Breast epithelium (tissue), 4 donors: ENCODE measurements around the gene VPS13D. TPM values are rescaled to one million over a fixed set of nuclear protein-coding genes. Genes with fewer than 3 reads are reported as not detected.

Experiments
- DNase-seq, 2 donors: peaks; one replicate each; pipeline ENCODE4 v3.0.0-alpha.2; 2019; ENCODE audit warnings: low spot score in 2 of 2
- H3K27ac ChIP-seq, 2 donors: fragments of 200-600 bp; sonication (generic) in 1 of 2; one replicate each; pipeline ENCODE4 v1.5.1; 2016 to 2019; ENCODE audit warnings: mild to moderate bottlenecking in 1 of 2
- H3K27me3 ChIP-seq, 2 donors: fragments of 200-600 bp; sonication (generic) in 1 of 2; one replicate each; pipeline versions ENCODE4 v1.5.1 to v1.6.0; 2017 to 2019; ENCODE audit warnings: control low read depth in 1 of 2, mild to moderate bottlenecking in 1 of 2
- H3K36me3 ChIP-seq: fragments of 200-600 bp; one replicate; pipeline ENCODE4 v1.5.1; 2019
- H3K4me1 ChIP-seq, 2 donors: fragments of 200-600 bp; sonication (generic); one replicate each; pipeline ENCODE4 v1.5.1; 2016 to 2019; ENCODE audit warnings: control low read depth in 1 of 2
- H3K4me3 ChIP-seq, 3 donors: fragments of 200-600 bp; sonication (generic); 1 replicate in 2 of 3; 2 replicates in 1 of 3; pipeline ENCODE4 v1.5.1; 2016 to 2019; ENCODE audit warnings: mild to moderate bottlenecking in 3 of 3, moderate library complexity in 2 of 3
- H3K9me3 ChIP-seq, 2 donors: fragments of 200-600 bp; sonication (generic) in 1 of 2; one replicate each; pipeline ENCODE4 v1.5.1; 2016 to 2019; ENCODE audit warnings: control low read depth in 1 of 2
- POLR2A ChIP-seq: fragments of 450-650 bp; IDR thresholded peaks from one replicate; pipeline ENCODE4 v1.6.1; 2016; ENCODE audit warnings: antibody characterized with exemption, mild to moderate bottlenecking, moderate library complexity
- POLR2AphosphoS5 ChIP-seq, 3 donors: sonication (generic); formaldehyde crosslinking; IDR thresholded peaks; one replicate each; pipeline ENCODE4 v1.6.1; 2017; ENCODE audit warnings: antibody characterized with exemption in 3 of 3
- intact Hi-C: fragments of 100-400 bp; cut with DNase I; formaldehyde crosslinking; loops from one replicate; pipeline ENCODE4 v1.15.1; 2023; ENCODE audit warnings: low total_unique reads
- total RNA-seq, 3 donors: library from RNA; depleted of rRNA; stranded (reverse); fragments of >200 nt; gene quantifications; one replicate each; pipeline ENCODE4 v1.1.0, GENCODE V29; 2016
- TF ChIP-seq, protein P1 (sequence below), 3 donors: fragments of 450-650 bp; IDR thresholded peaks; one replicate each; pipeline ENCODE4 v1.5.1; 2016 to 2017; ENCODE audit warnings: antibody characterized with exemption in 3 of 3, mild to moderate bottlenecking in 3 of 3, moderate library complexity in 3 of 3

VPS13D gene
- total RNA-seq, 3 donors from 2014 or later = 73.9 to 115 (median 96.4) TPM

DNA sequence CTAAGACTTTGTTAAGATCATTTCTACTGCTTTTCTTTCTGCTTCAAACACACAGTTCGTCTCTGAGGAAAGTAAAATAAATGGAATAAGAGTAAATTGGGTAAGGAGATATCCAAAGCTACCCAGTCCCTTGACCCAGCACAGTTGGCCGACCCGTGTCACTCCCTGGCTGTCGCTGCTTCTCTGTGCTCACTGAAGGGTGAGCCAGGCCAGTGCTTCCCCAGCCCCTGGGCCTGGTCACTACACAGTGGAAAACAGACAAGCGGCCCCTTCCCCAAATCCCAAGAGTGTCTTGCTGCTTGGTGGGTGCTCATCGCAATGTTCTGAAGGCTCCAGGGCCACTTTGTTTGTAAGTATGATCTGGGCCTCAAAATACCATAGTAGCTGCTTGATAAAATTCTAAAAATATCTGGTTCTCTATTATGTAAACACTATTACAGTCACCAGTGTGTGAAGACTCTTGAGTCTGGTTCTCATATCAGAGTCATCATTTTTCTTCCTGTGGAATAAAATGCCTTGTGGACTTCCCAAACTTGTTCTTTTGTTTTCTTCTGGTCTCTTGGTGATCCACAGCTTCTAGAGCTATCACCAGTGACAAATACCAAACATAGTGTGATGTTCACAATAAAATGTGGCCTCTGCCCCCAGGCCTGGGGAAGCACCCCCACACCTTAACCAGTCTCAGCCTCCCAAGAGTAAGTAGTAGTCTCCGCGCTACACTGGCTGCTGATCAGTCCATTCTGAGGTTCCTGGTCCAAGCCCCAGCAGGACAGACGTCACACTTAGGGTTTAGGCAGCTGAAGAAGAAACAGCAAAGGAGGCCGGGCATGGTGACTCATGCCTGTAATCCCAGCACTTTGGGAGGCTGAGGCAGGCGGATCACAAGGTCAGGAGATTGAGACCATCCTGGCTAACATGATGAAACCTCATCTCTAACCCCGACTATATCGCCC lies 282.0 kb downstream of the VPS13D start:
- H3K4me1 ChIP-seq = no peaks in the 10 kb centered on the region
- no peak overlapping the region for H3K4me3 ChIP-seq
- no peak for DNase-seq
- intact Hi-C loops = no loop called here
- H3K9me3 ChIP-seq = no peaks in the 10 kb centered on the region
- peak overlapping the region; percentile 11 to 34 for H3K27ac ChIP-seq
- no peaks in the 10 kb centered on the region for H3K36me3 ChIP-seq
- TF ChIP-seq POLR2A (no peak), POLR2AphosphoS5 (IDR thresholded peaks at IDR 0.05) (no peak)
- no peaks in the 10 kb centered on the region for H3K27me3 ChIP-seq

DNA sequence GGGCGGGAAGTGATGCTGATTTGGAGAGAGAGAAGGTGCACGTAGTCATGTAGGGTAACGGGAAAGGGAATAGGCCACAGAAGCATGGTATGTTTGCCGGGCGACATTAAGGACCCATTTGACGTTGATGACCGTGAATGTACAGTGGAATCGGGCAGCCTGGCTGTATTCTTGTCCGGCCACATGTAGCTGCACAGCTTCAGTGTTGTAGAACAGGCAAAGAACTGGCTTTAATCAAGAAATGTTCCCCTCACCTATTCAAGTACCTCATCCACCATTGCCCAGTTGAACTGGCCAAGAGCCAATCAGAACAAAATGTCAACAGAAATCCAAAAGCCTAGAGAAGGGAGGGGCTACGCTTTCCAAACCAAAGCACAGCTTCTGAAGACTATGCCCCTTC lies 283.4 kb downstream of the VPS13D start:
- Histone ChIP-seq H3K27me3 (no peaks in the 10 kb centered on the region), H3K36me3 (no peaks in the 10 kb centered on the region), H3K9me3 (no peaks in the 10 kb centered on the region), H3K27ac (no peak overlapping the region), H3K4me1 (no peaks in the 10 kb centered on the region), H3K4me3 (no peak overlapping the region)
- intact Hi-C loops = no loop called here
- DNase-seq = no peak
- no peak for TF ChIP-seq POLR2A
- TF ChIP-seq POLR2AphosphoS5 (IDR thresholded peaks at IDR 0.05) = no peak
- TF ChIP-seq, protein P1, sequence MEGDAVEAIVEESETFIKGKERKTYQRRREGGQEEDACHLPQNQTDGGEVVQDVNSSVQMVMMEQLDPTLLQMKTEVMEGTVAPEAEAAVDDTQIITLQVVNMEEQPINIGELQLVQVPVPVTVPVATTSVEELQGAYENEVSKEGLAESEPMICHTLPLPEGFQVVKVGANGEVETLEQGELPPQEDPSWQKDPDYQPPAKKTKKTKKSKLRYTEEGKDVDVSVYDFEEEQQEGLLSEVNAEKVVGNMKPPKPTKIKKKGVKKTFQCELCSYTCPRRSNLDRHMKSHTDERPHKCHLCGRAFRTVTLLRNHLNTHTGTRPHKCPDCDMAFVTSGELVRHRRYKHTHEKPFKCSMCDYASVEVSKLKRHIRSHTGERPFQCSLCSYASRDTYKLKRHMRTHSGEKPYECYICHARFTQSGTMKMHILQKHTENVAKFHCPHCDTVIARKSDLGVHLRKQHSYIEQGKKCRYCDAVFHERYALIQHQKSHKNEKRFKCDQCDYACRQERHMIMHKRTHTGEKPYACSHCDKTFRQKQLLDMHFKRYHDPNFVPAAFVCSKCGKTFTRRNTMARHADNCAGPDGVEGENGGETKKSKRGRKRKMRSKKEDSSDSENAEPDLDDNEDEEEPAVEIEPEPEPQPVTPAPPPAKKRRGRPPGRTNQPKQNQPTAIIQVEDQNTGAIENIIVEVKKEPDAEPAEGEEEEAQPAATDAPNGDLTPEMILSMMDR (IDR thresholded peaks at IDR 0.05) = no peak

DNA sequence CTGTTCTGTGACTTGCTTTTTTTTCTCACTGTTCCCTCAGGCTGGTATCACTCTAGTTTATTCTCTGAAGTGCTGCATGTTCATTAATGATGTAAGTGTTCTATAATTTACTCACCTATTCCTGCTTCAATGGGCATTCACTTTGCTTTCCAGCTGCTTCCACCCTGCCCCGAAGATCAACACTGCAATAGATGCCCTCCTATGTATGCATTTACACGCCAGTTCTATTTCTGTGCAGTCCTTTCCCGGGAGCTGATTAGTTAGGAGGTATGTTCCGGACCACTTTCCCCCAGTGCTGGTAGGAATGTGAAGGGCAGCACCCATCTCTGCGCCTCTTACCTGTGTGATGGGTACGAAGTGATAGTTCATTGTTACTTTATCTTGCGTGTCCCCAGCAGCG lies 284.8 kb downstream of the VPS13D start:
- TF ChIP-seq POLR2AphosphoS5 (IDR thresholded peaks at IDR 0.05) = no peak
- no peak for TF ChIP-seq POLR2A
- TF ChIP-seq, protein P1 (IDR thresholded peaks at IDR 0.05) = no peak
- H3K9me3 ChIP-seq = no peaks in the 10 kb centered on the region
- H3K27ac ChIP-seq = no peak overlapping the region
- H3K36me3 ChIP-seq = no peaks in the 10 kb centered on the region
- no peaks in the 10 kb centered on the region for H3K4me1 ChIP-seq
- intact Hi-C loops = no loop called here
- H3K27me3 ChIP-seq = no peaks in the 10 kb centered on the region
- no peak for DNase-seq
- H3K4me3 ChIP-seq = no peak overlapping the region

DNA sequence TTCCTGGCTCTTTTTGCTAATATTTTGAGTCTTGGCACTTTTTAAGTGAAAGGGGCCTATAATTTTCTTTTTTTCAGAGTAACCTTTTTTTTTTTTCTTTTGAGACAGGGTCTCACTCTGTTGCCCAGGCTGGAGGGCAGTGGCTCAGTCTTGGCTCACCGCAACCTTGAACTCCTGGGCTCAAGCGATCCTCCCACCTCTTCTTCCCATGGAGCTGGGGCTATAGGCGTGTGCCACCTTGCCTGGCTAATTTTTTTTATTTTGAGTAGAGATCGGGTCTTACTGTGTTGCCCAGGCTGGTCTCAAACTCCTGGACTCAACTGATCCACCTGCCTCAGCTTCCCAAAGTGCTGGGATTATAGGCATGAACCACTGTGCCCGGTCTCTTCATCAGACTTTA lies 285.4 kb downstream of the VPS13D start:
- Histone ChIP-seq H3K4me1 (no peaks in the 10 kb centered on the region), H3K4me3 (no peak overlapping the region), H3K27ac (no peak overlapping the region), H3K27me3 (no peaks in the 10 kb centered on the region), H3K36me3 (no peaks in the 10 kb centered on the region), H3K9me3 (no peaks in the 10 kb centered on the region)
- DNase-seq = no peak
- no peak for TF ChIP-seq POLR2AphosphoS5 (IDR thresholded peaks at IDR 0.05)
- TF ChIP-seq POLR2A = no peak
- TF ChIP-seq, protein P1 (IDR thresholded peaks at IDR 0.05) = no peak
- intact Hi-C loops = no loop called here

DNA sequence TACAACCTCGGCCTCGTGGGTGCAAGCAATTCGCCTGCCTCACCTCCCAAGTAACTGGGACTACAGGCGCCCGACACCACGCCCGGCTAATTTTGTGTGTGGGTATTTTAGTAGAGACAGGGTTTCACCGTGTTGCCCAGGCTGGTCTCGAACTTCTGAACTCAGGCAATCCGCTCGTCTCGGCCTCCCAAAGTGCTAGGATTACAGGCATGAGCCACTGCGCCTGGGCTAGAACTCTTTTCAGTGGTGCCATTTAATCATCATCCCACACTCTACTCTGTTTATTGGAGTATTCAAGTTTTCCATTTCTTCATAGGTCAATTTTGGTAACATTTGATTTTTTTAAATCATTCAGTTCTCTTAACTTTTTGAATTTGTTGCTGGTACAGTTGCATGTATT lies 286.9 kb downstream of the VPS13D start:
- Histone ChIP-seq H3K36me3 (no peaks in the 10 kb centered on the region), H3K27me3 (no peaks in the 10 kb centered on the region), H3K27ac (no peak overlapping the region), H3K4me1 (no peaks in the 10 kb centered on the region), H3K9me3 (no peaks in the 10 kb centered on the region), H3K4me3 (no peak overlapping the region)
- intact Hi-C loops = loop anchor here (1.0 kb wide), 1 partner anchor 21 kb away; no protein-coding TSS in a partner anchor
- no peak for TF ChIP-seq POLR2AphosphoS5 (IDR thresholded peaks at IDR 0.05)
- TF ChIP-seq POLR2A = no peak
- TF ChIP-seq, protein P1 (IDR thresholded peaks at IDR 0.05) = no peak
- DNase-seq = no peak
